Fibroblast of lung (primary cell): ENCODE results near the gene FGF18.

Experiments
- CTCF ChIP-seq, 2 donors: IDR thresholded peaks in 1 of 2; conservative IDR thresholded peaks in 1 of 2; 1 replicate in 1 of 2; 2 replicates in 1 of 2; pipeline ENCODE4 v1.5.1; 2011 to 2012; ENCODE audit warnings: low read length in 2 of 2, control low read depth in 1 of 2, inconsistent platforms in 1 of 2, low read depth in 1 of 2, mild to moderate bottlenecking in 1 of 2
- EZH2 ChIP-seq: IDR thresholded peaks from 2 replicates; pipeline ENCODE4 v1.5.1; 2012; ENCODE audit warnings: low read length, control low read depth, mild to moderate bottlenecking; ENCODE audit errors: missing control alignments

GRCh38 chr5:171387345-171387969 lies 32.0 kb upstream of the FGF18 start, which contains the start of gene NPM1:
- no peak for TF ChIP-seq CTCF (conservative IDR thresholded peaks at IDR 0.05 in 1 of 2, IDR thresholded peaks at IDR 0.05 in 1 of 2; ENCODE audit: low read depth in 1 of 2, low read length in 2 of 2)
- no peak for TF ChIP-seq EZH2
